Activated T-helper 9 cell treated with anti-CD3 and anti-CD28 coated beads, Interleukin-2, amount 50 U/mL, for 16 hours (primary cell): ENCODE measurements around the gene BNC2.

Experiments
- DNase-seq: peaks from one replicate; pipeline ENCODE4 v3.0.0-alpha.2; 2020; ENCODE audit warnings: low read depth

BNC2 gene

DNA sequence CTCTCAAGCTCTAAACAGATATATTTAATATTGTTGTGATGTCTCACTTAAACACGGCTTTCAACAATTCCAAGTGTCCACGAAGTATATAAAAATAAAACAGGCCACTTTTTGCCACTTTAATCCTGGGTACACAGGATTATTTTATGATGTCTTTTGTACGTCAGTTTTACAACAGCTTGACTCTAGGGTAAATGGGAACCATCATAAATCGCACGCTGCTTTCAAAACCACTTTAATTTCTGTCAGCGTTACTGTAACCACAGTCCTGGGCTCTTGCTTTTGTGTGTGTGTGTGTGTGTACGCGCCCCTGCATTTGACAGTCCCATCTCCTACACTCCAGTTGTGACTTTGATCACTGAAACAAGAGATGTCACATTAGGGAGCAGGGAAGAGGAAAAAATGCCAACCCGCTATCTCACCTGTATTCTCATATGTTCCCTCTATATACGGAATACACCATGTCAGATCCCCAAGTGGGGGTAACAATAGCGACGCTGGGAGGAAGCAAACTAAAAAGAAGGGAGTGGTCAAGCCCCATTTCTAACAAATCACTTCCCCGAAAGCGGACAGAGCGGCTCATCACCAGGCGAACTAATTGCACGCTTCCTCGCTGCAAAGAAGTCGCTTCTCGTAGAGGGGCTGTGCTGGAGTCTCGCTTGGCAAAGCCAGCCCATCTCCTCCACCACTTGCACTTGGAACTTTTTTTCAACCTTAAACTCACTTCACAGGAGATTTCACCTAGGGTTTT lies 1.2 kb downstream of the BNC2 start:
- DNase-seq: no peak

- DNase-seq: no peak
Observed at GRCh38 chr9:16868701-16869100, 1.8 kb downstream of the BNC2 start.

GRCh38 chr9:16867576-16868311 lies 2.7 kb downstream of the BNC2 start:
- DNase-seq: no peak

DNA sequence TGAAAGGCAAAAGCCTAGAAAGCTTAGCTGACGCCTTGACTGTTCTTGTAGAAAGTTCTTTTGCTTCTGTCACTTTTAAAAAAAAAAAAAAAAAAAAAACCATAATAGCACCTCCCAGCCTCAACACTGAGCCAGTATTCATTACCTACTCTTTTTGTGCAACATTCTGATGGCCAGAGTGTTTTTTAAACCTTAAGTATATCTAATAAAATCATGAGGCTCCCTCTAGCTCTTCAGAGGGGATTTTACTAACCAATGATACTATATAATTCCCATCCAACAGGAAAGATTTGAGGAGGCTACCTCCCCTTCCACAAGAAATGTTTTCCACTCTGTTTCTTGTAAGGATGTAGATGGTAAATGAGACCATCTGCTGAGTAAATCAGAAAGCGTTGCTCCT lies 3.9 kb downstream of the BNC2 start:
- DNase-seq: no peak

DNA sequence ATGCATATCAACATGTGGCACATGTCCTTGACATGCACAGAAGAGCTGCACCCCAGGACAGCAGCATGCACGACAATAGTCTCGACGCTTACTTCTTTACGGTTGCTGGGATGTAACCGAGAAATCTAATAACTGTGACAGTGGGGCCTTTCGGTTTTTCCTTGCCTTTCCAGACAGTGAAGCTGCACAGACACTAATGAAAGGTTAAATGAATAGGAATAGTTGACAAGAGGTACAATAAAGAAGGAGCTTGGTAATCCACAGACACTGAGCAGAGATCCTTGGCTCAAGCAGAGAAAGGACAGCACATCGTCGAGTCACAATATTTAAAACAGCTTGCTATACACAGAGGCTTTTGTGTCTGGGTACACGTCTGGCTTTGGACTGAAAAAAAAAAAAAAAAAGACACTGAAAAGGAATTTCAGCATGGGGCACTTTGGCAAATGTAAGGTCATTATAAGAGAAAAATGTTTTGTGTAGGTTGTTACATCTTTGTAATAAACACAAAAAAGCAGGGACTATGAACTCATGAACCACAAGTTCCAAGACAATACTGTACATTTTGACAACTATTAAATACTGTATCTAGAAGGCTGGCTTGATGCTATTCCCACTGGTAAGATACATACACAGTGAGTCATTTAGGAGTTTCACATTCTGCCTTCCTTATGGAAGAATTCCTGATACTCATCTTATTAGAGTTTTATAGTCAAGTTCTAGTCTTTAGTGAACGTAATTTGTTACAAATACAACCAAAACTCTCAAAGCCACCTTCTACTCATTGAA lies 5.6 kb downstream of the BNC2 start:
- no peak for DNase-seq

DNA sequence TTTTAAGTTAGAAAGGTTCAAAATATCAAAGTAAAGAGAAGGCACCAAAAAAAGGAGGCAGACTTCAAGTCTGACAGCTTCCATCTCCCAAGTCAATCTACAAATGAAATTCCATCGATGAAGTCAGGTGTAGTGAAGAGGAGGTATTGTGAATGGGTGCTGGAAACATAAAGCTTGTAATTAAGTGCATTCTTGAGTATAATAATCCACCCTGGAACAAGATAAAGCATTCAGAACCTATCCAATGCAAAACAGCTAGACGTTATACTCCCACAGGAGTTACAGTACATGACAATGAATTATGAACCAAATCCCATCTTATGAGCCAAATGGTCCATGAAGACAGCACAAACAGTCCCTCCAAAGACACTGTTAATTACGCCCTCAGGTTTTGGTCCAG lies 22.3 kb downstream of the BNC2 start:
- no peak for DNase-seq

- no peak for DNase-seq
Observed at GRCh38 chr9:16846986-16847385, 23.5 kb downstream of the BNC2 start.

DNA sequence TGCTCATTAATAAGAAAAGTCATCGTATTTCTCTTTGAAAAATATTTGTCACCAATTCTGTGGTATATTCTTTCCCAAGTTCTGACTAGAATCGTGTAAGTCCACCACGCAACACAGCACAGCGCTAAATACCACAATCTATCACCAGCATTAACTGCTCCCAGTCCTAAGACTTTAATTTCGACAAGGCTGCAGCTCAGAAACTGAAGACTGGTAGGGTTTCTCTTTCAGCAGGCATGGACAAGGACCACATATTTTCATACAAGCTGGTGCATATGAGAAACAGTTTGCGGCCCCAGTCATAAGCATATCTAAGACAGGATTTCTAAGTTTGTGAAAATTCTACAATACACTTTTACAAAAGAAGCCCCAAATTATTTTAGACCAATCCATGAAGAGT lies 24.1 kb downstream of the BNC2 start:
- DNase-seq: no peak

DNA sequence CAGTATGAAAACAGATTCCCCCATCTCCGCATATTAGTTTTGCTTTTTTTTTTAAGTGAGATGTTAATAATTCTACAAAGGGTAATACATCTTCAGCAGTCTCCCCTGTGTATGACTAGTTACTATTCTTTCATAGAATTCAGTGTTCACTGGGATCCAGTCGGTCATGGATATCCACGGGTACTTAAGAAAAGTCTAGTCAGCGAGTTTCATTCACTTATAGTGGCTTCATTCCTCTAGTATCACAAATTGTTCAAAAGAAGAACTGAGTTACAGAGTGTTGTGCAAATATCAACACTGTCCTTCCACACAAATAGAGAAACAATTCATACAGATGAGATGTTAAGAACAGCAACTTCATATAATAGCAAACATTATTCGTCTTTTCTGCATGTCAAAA lies 35.7 kb downstream of the BNC2 start:
- no peak for DNase-seq

DNA sequence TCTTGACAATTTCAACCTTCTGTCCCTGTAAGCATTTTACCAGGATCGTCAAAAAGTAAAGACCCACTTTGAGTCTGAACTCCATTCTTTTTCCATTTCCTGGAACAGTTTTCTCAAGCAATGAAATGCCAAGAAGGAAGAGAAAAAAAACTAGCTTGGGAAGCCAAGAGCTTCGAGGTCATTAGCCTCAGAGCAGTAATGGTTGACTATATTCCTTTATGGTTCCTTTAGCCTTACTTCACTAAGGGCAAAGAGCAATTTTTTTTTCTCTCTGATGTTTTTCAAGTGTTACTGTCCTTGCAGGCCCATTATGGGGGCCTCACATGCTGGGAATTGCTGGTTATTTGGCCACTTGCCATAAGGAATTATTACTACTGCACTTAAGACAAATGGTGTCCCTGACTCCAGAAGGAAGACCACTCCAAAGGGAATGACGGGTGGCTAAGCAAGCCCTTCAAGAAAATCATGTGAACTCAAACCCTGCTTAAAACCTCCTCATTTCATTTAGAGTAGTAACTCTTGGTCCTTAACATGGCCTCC lies 37.1 kb downstream of the BNC2 start:
- no peak for DNase-seq

- DNase-seq: no peak
Observed at GRCh38 chr9:16832101-16832500, 38.4 kb downstream of the BNC2 start.

DNA sequence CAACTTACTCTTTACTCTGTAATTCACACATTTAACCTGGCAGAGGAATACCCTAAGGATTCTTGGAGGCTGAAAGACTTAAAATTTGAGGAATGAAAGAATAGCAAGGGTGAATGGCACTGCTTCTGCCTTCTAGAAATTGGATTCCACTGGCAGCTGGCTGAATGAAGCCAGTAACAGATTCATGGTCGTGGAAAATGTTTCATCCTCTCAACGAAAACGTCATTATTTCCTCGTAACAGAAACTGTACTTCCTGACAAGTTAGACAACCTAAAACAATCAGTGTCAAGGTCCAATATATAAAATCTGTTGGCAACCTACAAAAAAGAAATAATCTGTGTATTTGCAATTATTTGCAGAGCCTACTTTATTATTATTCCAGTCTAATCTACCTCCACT lies 39.7 kb downstream of the BNC2 start:
- no peak for DNase-seq

DNA sequence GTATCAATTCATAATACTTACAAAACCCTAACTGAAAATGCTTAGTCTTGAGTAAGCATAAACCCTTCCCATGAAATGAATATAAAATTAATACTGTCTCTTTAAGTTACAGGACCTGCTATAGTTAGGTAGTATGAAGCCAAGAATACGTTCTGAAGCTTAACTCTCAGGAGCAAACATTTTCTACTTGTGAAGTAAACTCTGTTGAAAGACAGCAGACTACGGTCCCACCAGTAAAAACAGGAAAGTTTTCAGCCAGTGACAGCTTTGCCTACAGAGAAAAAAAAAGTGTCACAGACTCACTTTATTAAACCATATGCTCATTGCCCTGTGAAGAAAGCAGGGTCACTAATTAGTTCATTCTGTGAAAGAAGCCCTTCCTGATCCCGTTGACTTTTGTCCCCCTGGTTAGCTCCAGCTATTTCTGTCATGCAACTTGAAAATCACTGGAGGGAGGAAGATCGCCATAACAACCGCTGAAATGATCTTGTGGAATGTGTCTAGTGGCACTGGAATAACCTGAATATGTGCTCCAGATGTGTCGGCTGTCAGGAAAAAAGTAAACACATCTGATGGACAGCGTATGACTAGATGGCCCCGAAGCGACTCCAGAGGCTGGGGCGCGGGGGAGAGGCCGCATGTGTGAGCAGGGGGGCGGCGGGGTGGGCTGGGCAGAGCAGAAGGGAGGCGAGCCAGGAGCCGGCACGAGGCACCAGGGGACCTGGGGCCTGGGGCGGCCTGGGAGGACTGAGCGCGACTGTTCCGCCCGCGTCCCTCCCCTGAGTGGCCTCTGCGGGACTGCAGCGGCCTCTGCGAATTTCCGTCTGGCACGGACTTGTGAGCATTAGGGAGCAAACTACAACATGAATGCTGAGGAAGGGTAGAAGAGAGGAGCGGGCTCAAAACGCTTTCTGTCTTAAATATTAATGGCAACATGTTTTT lies 41.9 kb downstream of the BNC2 start:
- no peak for DNase-seq

DNA sequence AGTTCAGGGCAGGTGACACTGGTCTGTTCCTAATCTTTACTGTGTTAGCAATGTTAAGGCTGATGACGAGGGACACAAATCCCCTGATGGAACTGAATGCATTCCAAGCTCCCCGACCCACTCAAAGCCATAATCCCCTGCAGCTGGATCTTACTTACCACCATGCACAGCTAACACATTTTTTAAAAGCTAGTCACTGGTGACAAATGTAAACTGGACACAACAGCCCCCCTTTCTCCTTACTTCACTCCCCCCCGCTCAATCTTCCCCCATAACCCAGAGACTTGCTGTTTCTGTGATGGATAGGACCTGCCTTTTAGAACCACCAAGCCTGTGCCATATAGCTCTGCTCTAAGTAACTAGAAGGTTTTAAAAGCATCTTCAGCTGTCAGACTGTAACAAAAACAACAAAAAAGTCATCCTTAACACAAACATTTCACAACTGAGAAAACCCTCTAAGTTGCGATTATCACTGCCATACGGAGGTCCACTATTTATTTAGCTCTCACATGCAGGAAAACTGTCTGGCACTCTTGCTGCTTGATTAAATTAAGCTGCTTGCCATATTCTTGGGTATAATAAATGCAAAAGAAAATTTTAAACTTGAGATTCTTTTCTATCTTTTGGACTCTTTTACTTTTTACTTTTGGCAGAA lies 44.4 kb downstream of the BNC2 start:
- no peak for DNase-seq

- no peak for DNase-seq
Observed at GRCh38 chr9:16825331-16825725, 45.1 kb downstream of the BNC2 start.

GRCh38 chr9:16824545-16825330 lies 45.7 kb downstream of the BNC2 start:
- no peak for DNase-seq

- no peak for DNase-seq
Observed at GRCh38 chr9:16823906-16824305, 46.6 kb downstream of the BNC2 start.

DNA sequence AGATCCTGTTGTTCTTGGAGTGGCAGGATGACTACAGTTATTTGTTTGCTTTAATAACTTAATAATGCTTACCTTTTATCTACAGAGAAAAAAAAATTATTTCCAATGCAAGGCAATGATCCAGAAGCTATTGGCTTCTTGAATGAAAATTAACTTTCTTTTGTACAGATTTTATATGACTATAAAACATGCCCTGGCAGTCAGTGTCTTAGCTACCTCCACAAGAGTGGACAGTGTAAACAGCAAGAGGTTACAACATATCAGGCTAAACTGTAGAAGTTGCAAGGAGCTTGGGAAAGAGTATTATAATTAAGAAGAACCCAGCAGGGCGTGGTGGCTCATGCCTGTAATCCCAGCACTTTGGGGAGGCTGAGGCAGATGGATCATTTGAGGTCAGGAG lies 49.1 kb downstream of the BNC2 start:
- no peak for DNase-seq

GRCh38 chr9:16817514-16817913 lies 53.0 kb downstream of the BNC2 start:
- no peak for DNase-seq

- DNase-seq: no peak
Observed at GRCh38 chr9:16817002-16817401, 53.5 kb downstream of the BNC2 start.
